HCT116 (cell line): ENCODE results near the gene CCDC66. TPM values are rescaled to one million over a fixed set of nuclear protein-coding genes. Genes with fewer than 3 reads are reported as not detected.

ENCODE experiments used
- ATAC-seq: fragments of 200-7000 bp; cut with Tn5 transposase; 2 replicates; pipeline ENCODE4 v1.9.1; 2020; ENCODE audit warnings: mild to moderate bottlenecking, moderate library complexity
- BruUV-seq: library from RNA; stranded (reverse); fragments of 400-500 nt; replicated peaks from 2 replicates; lab custom pipeline; 2021; lab: Mats Ljungman, UMichigan
- CTCF ChIA-PET: fragments of 300-600 bp; sonication (Branson Sonifier 250); formaldehyde crosslinking; loops from one replicate; lab custom pipeline; 2021; ENCODE audit warnings: antibody characterized with exemption; lab: Charles Lee
- POLR2A ChIA-PET: fragments of 300-600, 350-600 bp; sonication (Branson Sonifier 250); formaldehyde crosslinking; loops from one replicate; lab custom pipeline; 2021; ENCODE audit warnings: antibody characterized with exemption; lab: Charles Lee
- RAD21 ChIA-PET, 2 experiments: fragments of 300-600 bp; sonication (Branson Sonifier 250); formaldehyde crosslinking; loops; one replicate each; lab custom pipeline; 2023; ENCODE audit warnings: low total read pairs in 2 of 2; ENCODE audit not compliant: uncharacterized antibody in 2 of 2, unreplicated experiment in 2 of 2, low non-redundant PET in 1 of 2; lab: Charles Lee
- DNase-seq: peaks from one replicate; pipeline ENCODE4 v3.0.0-alpha.2; 2010; ENCODE audit warnings: low read depth, low spot score
- H2AFZ ChIP-seq: fragments of 200-600 bp; shearing (Covaris generic), sonication (generic); 2 replicates; pipeline ENCODE4 v1.6.1; 2017; ENCODE audit warnings: low read depth, mixed run types, mixed read lengths, antibody characterized with exemption, low read length; ENCODE audit not compliant: poor library complexity, severe bottlenecking
- H3K27ac ChIP-seq: 2 replicates; pipeline ENCODE4 v1.5.1; 2012; ENCODE audit warnings: low read depth, low read length
- H3K27me3 ChIP-seq: fragments of 200-600 bp; sonication (generic); 2 replicates; pipeline ENCODE4 v1.6.1; 2016; ENCODE audit warnings: mixed run types, low read length, mixed read lengths; ENCODE audit not compliant: insufficient read depth
- H3K36me3 ChIP-seq, 2 experiments: fragments of 200-500 bp in 1 of 2; fragments of 200-600 bp in 1 of 2; sonication (Bioruptor generic) in 1 of 2; sonication (generic) in 1 of 2; 2 replicates each; pipeline versions ENCODE4 v1.5.1 to v1.6.1; 2014 to 2016; ENCODE audit warnings: low read length in 2 of 2, inconsistent platforms in 1 of 2, mixed read lengths in 1 of 2, mixed run types in 1 of 2; ENCODE audit not compliant: insufficient read depth in 2 of 2, control insufficient read depth in 1 of 2
- H3K4me1 ChIP-seq, 2 experiments: fragments of 200-600 bp in 1 of 2; sonication (generic) in 1 of 2; 2 replicates each; pipeline versions ENCODE4 v1.5.1 to v1.6.1; 2012 to 2017; ENCODE audit warnings: low read length in 2 of 2, inconsistent platforms in 1 of 2, mild to moderate bottlenecking in 1 of 2, mixed read lengths in 1 of 2, mixed run types in 1 of 2, moderate library complexity in 1 of 2; ENCODE audit not compliant: insufficient read depth in 2 of 2, control insufficient read depth in 1 of 2
- H3K4me2 ChIP-seq: fragments of 200-600 bp; sonication (generic); 2 replicates; pipeline ENCODE4 v1.6.1; 2017; ENCODE audit warnings: mixed run types, low read length, mixed read lengths
- H3K4me3 ChIP-seq, 2 experiments: fragments of 200-600 bp in 1 of 2; sonication (generic) in 1 of 2; replicated peaks in 1 of 2; 2 replicates each; pipeline ENCODE4 v1.5.1; 2011 to 2016; ENCODE audit warnings: low read length in 2 of 2, control low read depth in 1 of 2, low read depth in 1 of 2, mild to moderate bottlenecking in 1 of 2, mixed read lengths in 1 of 2, mixed run types in 1 of 2
- H3K79me2 ChIP-seq: fragments of 200-600 bp; sonication (generic); 2 replicates; pipeline ENCODE4 v1.6.1; 2017; ENCODE audit warnings: mild to moderate bottlenecking, mixed run types, low read length, moderate library complexity, mixed read lengths; ENCODE audit not compliant: insufficient read depth
- H3K9ac ChIP-seq: fragments of 200-600 bp; sonication (generic); 2 replicates; pipeline ENCODE4 v1.6.1; 2016; ENCODE audit warnings: low read length, mixed read lengths
- H3K9me2 ChIP-seq: fragments of 200-600 bp; sonication (generic), shearing (Covaris generic); 2 replicates; pipeline ENCODE4 v1.6.1; 2017; ENCODE audit warnings: mixed run types, mild to moderate bottlenecking, moderate library complexity; ENCODE audit not compliant: insufficient read depth
- H3K9me3 ChIP-seq, 2 experiments: fragments of 200-500 bp in 1 of 2; fragments of 200-600 bp in 1 of 2; sonication (Bioruptor generic) in 1 of 2; sonication (generic) in 1 of 2; 2 replicates each; pipeline ENCODE4 v1.6.1; 2014 to 2017; ENCODE audit warnings: low read length in 2 of 2, mixed read lengths in 2 of 2, inconsistent platforms in 1 of 2, low read depth in 1 of 2, mild to moderate bottlenecking in 1 of 2, mixed run types in 1 of 2, moderate library complexity in 1 of 2; ENCODE audit not compliant: control insufficient read depth in 1 of 2, insufficient read depth in 1 of 2
- H4K20me1 ChIP-seq: fragments of 200-600 bp; sonication (generic), shearing (Covaris generic); 2 replicates; pipeline ENCODE4 v1.6.1; 2017; ENCODE audit warnings: mixed run types, mild to moderate bottlenecking, moderate library complexity; ENCODE audit not compliant: insufficient read depth
- CBX3 ChIP-seq: IDR thresholded peaks from 2 replicates; pipeline ENCODE4 v1.6.1; 2012; ENCODE audit warnings: low read depth
- CEBPB ChIP-seq: IDR thresholded peaks from 2 replicates; pipeline ENCODE4 v1.6.1; 2012; ENCODE audit warnings: low read depth
- EGR1 ChIP-seq: IDR thresholded peaks from 2 replicates; pipeline ENCODE4 v1.6.1; 2012; ENCODE audit warnings: low read depth
- ELF1 ChIP-seq: IDR thresholded peaks from 2 replicates; pipeline ENCODE4 v1.6.1; 2012; ENCODE audit warnings: low read depth, borderline replicate concordance
- EZH2 ChIP-seq: fragments of 200-600 bp; sonication (generic); IDR thresholded peaks from 2 replicates; pipeline ENCODE4 v1.6.1; 2017; ENCODE audit warnings: antibody characterized with exemption, mixed run types
- JUND ChIP-seq: IDR thresholded peaks from 2 replicates; pipeline ENCODE4 v1.6.1; 2012
- POLR2AphosphoS5 ChIP-seq: IDR thresholded peaks from 2 replicates; pipeline ENCODE4 v1.6.1; 2011; ENCODE audit warnings: mild to moderate bottlenecking, low read depth, low read length, moderate library complexity
- RAD21 ChIP-seq: IDR thresholded peaks from 2 replicates; pipeline ENCODE4 v1.6.1; 2012; ENCODE audit warnings: low read depth, mild to moderate bottlenecking
- SIN3A ChIP-seq: IDR thresholded peaks from 2 replicates; pipeline ENCODE4 v1.6.1; 2012; ENCODE audit warnings: low read depth
- SP1 ChIP-seq: IDR thresholded peaks from 2 replicates; pipeline ENCODE4 v1.6.1; 2012; ENCODE audit warnings: low read depth
- SRF ChIP-seq: IDR thresholded peaks from 2 replicates; pipeline ENCODE4 v1.6.1; 2012; ENCODE audit warnings: low read depth
- ZFX ChIP-seq: fragments of 450-650 bp; IDR thresholded peaks from 2 replicates; pipeline ENCODE4 v1.6.1; 2017
- ZNF274 ChIP-seq: fragments of 200-500 bp; sonication (Bioruptor generic); IDR thresholded peaks from 2 replicates; pipeline ENCODE4 v1.6.1; 2014; ENCODE audit warnings: mild to moderate bottlenecking, low read depth, low read length, inconsistent platforms
- intact Hi-C: fragments of 100-400 bp; cut with micrococcal nuclease; formaldehyde crosslinking; loops from 2 replicates; pipeline ENCODE4 v1.10.0; 2022
- total RNA-seq: library from RNA; stranded (reverse); gene quantifications from one replicate; pipeline ENCODE4 v1.2.1, GENCODE V29; 2021; ENCODE audit not compliant: unreplicated experiment
- TF ChIP-seq, protein P1 (sequence below), 3 experiments: fragments of 200-600 bp in 1 of 3; sonication (generic) in 1 of 3; IDR thresholded peaks in 2 of 3; conservative IDR thresholded peaks in 1 of 3; 2 replicates each; pipeline ENCODE4 v1.5.1; 2012 to 2017; ENCODE audit warnings: low read depth in 2 of 3, low read length in 2 of 3, antibody characterized with exemption in 1 of 3, borderline replicate concordance in 1 of 3, control low read depth in 1 of 3, mild to moderate bottlenecking in 1 of 3, mixed read lengths in 1 of 3, mixed run types in 1 of 3, moderate library complexity in 1 of 3; ENCODE audit not compliant: insufficient read depth in 1 of 3
- TF ChIP-seq, protein P2 (sequence below): IDR thresholded peaks from 2 replicates; pipeline ENCODE4 v1.6.1; 2011; ENCODE audit warnings: mild to moderate bottlenecking, low read length, moderate library complexity; ENCODE audit not compliant: insufficient replicate concordance; ENCODE audit errors: extremely low read depth

Gene CCDC66
- total RNA-seq, 1 experiment from 2014 or later = 16.9 TPM

DNA sequence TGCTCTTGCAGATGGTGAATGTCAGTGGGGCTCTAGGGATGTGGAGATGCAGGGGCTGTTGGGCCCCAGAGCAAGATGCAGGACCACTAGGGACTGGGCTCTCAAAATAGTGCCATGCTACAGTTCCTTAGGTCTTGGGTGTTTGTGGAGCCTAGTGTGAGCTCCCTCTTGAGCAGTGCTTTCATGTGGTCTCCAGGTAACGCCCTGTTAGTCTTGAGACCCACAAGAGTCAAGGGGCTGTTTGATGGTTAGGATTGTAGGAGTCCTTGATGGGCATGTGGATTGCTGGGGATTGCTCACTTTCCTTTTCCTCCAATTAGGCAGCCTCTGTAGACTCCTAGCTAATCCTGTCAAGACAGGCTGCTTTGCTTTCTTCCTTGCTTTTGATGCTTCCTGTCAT lies 56.0 kb downstream of the CCDC66 start:
- POLR2A ChIA-PET = no interaction called here
- H4K20me1 ChIP-seq = no peaks in the 10 kb centered on the region
- DNase-seq (no peak), ATAC-seq (no peak)
- H3K4me2 ChIP-seq = no peak overlapping the region
- TF ChIP-seq EZH2 = no peak
- TF ChIP-seq EGR1 = no peak
- TF ChIP-seq ZFX = no peak
- TF ChIP-seq, protein P1, sequence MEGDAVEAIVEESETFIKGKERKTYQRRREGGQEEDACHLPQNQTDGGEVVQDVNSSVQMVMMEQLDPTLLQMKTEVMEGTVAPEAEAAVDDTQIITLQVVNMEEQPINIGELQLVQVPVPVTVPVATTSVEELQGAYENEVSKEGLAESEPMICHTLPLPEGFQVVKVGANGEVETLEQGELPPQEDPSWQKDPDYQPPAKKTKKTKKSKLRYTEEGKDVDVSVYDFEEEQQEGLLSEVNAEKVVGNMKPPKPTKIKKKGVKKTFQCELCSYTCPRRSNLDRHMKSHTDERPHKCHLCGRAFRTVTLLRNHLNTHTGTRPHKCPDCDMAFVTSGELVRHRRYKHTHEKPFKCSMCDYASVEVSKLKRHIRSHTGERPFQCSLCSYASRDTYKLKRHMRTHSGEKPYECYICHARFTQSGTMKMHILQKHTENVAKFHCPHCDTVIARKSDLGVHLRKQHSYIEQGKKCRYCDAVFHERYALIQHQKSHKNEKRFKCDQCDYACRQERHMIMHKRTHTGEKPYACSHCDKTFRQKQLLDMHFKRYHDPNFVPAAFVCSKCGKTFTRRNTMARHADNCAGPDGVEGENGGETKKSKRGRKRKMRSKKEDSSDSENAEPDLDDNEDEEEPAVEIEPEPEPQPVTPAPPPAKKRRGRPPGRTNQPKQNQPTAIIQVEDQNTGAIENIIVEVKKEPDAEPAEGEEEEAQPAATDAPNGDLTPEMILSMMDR (IDR thresholded peaks at IDR 0.05 in 2 of 3, conservative IDR thresholded peaks at IDR 0.05 in 1 of 3; ENCODE audit: borderline replicate concordance in 1 of 3, insufficient read depth in 1 of 3, low read depth in 2 of 3, low read length in 2 of 3) = no peak
- TF ChIP-seq POLR2AphosphoS5 = no peak
- no peak for TF ChIP-seq ELF1
- TF ChIP-seq SP1 = no peak
- no peak for TF ChIP-seq SRF
- no TSS peak for BruUV-seq
- no peak overlapping the region for H3K27ac ChIP-seq
- no peaks in the 10 kb centered on the region for H3K9me3 ChIP-seq
- H3K9me2 ChIP-seq = no peaks in the 10 kb centered on the region
- intact Hi-C loops = no loop called here
- RAD21 ChIA-PET = no interaction called here
- H3K27me3 ChIP-seq = no peaks in the 10 kb centered on the region
- H3K79me2 ChIP-seq = peaks cover 12% of the 10 kb centered on the region; the same call in 1 of the 2 replicates
- H3K9ac ChIP-seq = no peak overlapping the region
- H3K36me3 ChIP-seq = peaks cover 6 to 14% of the 10 kb centered on the region in 2 experiments; a peak in 2 of 4 replicates
- no peak overlapping the region for H3K4me3 ChIP-seq
- CTCF ChIA-PET = no interaction called here
- no peak overlapping the region for H2AFZ ChIP-seq
- H3K4me1 ChIP-seq = peaks cover 0 to 5% of the 10 kb centered on the region in 2 experiments; a peak in 1 of 4 replicates

DNA sequence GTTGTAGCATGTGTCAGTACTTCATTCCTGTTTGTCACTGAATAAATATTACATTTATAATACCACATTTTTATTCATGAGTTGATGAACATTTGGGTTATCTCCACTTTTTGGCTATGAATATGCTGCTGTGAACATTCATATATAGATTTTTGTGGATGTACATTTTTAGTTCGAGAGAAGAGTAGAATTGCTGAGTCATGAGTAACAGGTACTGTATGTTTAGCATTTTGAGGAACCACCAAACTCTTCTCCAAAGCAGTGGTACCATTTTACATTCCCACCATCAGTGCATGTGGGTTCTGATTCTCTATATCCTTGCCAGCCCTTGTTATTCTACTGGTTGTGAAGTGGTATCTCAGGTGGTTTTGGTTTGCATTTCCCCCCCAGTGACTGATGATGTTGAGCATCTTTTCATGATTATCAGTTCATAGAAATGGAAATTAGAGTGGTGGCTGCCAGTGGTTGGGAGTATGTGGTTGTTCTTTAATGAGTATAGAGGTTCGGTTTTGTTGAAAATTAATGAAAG lies 59.6 kb downstream of the CCDC66 start:
- Histone ChIP-seq H3K36me3 (peaks cover 23 to 31% of the 10 kb centered on the region in 2 experiments), H4K20me1 (no peaks in the 10 kb centered on the region)
- POLR2A ChIA-PET = no interaction called here
- TF ChIP-seq RAD21 (no peak), POLR2AphosphoS5 (no peak), SIN3A (no peak), ELF1 (no peak), CEBPB (no peak), CBX3 (no peak), EGR1 (no peak), ZNF274 (no peak), JUND (no peak)
- TF ChIP-seq, protein P2, sequence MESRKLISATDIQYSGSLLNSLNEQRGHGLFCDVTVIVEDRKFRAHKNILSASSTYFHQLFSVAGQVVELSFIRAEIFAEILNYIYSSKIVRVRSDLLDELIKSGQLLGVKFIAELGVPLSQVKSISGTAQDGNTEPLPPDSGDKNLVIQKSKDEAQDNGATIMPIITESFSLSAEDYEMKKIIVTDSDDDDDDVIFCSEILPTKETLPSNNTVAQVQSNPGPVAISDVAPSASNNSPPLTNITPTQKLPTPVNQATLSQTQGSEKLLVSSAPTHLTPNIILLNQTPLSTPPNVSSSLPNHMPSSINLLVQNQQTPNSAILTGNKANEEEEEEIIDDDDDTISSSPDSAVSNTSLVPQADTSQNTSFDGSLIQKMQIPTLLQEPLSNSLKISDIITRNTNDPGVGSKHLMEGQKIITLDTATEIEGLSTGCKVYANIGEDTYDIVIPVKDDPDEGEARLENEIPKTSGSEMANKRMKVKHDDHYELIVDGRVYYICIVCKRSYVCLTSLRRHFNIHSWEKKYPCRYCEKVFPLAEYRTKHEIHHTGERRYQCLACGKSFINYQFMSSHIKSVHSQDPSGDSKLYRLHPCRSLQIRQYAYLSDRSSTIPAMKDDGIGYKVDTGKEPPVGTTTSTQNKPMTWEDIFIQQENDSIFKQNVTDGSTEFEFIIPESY = no peak
- TF ChIP-seq, protein P1 (IDR thresholded peaks at IDR 0.05 in 2 of 3, conservative IDR thresholded peaks at IDR 0.05 in 1 of 3; ENCODE audit: borderline replicate concordance in 1 of 3, insufficient read depth in 1 of 3, low read depth in 2 of 3, low read length in 2 of 3) = no peak

More for the DNA sequence above, 59.6 kb downstream of the CCDC66 start:
- no TSS peak for BruUV-seq
- Histone ChIP-seq H3K9me2 (no peaks in the 10 kb centered on the region), H3K27me3 (no peaks in the 10 kb centered on the region), H3K4me2 (no peak overlapping the region), H3K4me1 (no peaks in the 10 kb centered on the region), H3K4me3 (no peak overlapping the region), H3K9me3 (no peaks in the 10 kb centered on the region), H3K27ac (no peak overlapping the region), H3K79me2 (0 out of 2 replicates have a peak, but pooled peaks cover 5% of the 10 kb centered on the region), H3K9ac (no peak overlapping the region), H2AFZ (no peak overlapping the region)
- ChIA-PET CTCF (no interaction called here), RAD21 (no interaction called here)
- DNase-seq (no peak), ATAC-seq (no peak)
- intact Hi-C loops = no loop called here
